Trophoblast cell (in vitro differentiated cells and primary cell): ENCODE data around the gene DLG1.
A peak's percentile ranks its signal among the peaks of the same experiment; 100 is the strongest.

Experiments
- DNase-seq, 2 donors: peaks; one replicate each; pipeline ENCODE4 v3.0.0-alpha.2; 2016
- H2AFZ ChIP-seq: 2 replicates; pipeline ENCODE4 v1.6.1; 2013; ENCODE audit warnings: low read length, moderate library complexity, mild to moderate bottlenecking; ENCODE audit not compliant: insufficient read depth, poor library complexity
- H2AK5ac ChIP-seq: 2 replicates; pipeline ENCODE4 v1.6.1; 2013; ENCODE audit warnings: mild to moderate bottlenecking, low read length
- H2BK120ac ChIP-seq: 2 replicates; pipeline ENCODE4 v1.6.1; 2013; ENCODE audit warnings: low read length, mild to moderate bottlenecking, moderate library complexity; ENCODE audit not compliant: insufficient read depth, poor library complexity
- H2BK12ac ChIP-seq: 2 replicates; pipeline ENCODE4 v1.6.1; 2013; ENCODE audit warnings: mild to moderate bottlenecking, low read length, moderate library complexity
- H2BK5ac ChIP-seq: 2 replicates; pipeline ENCODE4 v1.6.1; 2013; ENCODE audit warnings: low read length, low read depth, moderate library complexity, mild to moderate bottlenecking; ENCODE audit not compliant: poor library complexity
- H3K14ac ChIP-seq: 2 replicates; pipeline ENCODE4 v1.6.1; 2013; ENCODE audit warnings: mild to moderate bottlenecking, low read length
- H3K18ac ChIP-seq: 2 replicates; pipeline ENCODE4 v1.6.1; 2013; ENCODE audit warnings: mild to moderate bottlenecking, low read length
- H3K23ac ChIP-seq: 2 replicates; pipeline ENCODE4 v1.6.1; 2013; ENCODE audit warnings: low read length
- H3K27ac ChIP-seq: 2 replicates; pipeline ENCODE4 v1.5.1; 2013; ENCODE audit warnings: low read depth, mild to moderate bottlenecking, inconsistent platforms, low read length, moderate library complexity
- H3K27me3 ChIP-seq: 2 replicates; pipeline ENCODE4 v1.6.1; 2013; ENCODE audit warnings: inconsistent platforms, mild to moderate bottlenecking, low read length, moderate library complexity; ENCODE audit not compliant: insufficient read depth
- H3K36me3 ChIP-seq, 2 experiments: 1 replicate in 1 of 2; 2 replicates in 1 of 2; pipeline ENCODE4 v1.6.1; 2013; ENCODE audit warnings: low read length in 2 of 2, mild to moderate bottlenecking in 2 of 2, moderate library complexity in 1 of 2; ENCODE audit not compliant: insufficient read depth in 2 of 2, control insufficient read depth in 1 of 2
- H3K4ac ChIP-seq: 2 replicates; pipeline ENCODE4 v1.6.1; 2013; ENCODE audit warnings: low read depth, mild to moderate bottlenecking, low read length, moderate library complexity
- H3K4me1 ChIP-seq, 2 experiments: 1 replicate in 1 of 2; 2 replicates in 1 of 2; pipeline ENCODE4 v1.6.1; 2013; ENCODE audit warnings: low read length in 2 of 2, mild to moderate bottlenecking in 2 of 2, moderate library complexity in 1 of 2; ENCODE audit not compliant: insufficient read depth in 2 of 2, control insufficient read depth in 1 of 2
- H3K4me2 ChIP-seq: 2 replicates; pipeline ENCODE4 v1.6.1; 2013; ENCODE audit warnings: inconsistent platforms, mild to moderate bottlenecking, low read length, moderate library complexity
- H3K4me3 ChIP-seq: 2 replicates; pipeline ENCODE4 v1.5.1; 2013; ENCODE audit warnings: mild to moderate bottlenecking, low read depth, low read length, inconsistent platforms
- H3K79me1 ChIP-seq: one replicate; pipeline ENCODE4 v1.6.1; 2013; ENCODE audit warnings: low read length
- H3K79me2 ChIP-seq: 2 replicates; pipeline ENCODE4 v1.6.1; 2013; ENCODE audit warnings: low read length, mild to moderate bottlenecking; ENCODE audit not compliant: control insufficient read depth, insufficient read depth, poor library complexity
- H3K9ac ChIP-seq: 2 replicates; pipeline ENCODE4 v1.6.1; 2013; ENCODE audit warnings: mild to moderate bottlenecking, low read length
- H3K9me3 ChIP-seq: 2 replicates; pipeline ENCODE4 v1.6.1; 2013; ENCODE audit warnings: low read depth, mild to moderate bottlenecking, control low read depth, inconsistent platforms, low read length; ENCODE audit not compliant: insufficient read depth
- H4K12ac ChIP-seq: 2 replicates; pipeline ENCODE4 v1.6.1; 2013; ENCODE audit warnings: low read depth, mild to moderate bottlenecking, low read length, moderate library complexity
- H4K8ac ChIP-seq: 2 replicates; pipeline ENCODE4 v1.6.1; 2013; ENCODE audit warnings: low read depth, mild to moderate bottlenecking, low read length, moderate library complexity
- H4K91ac ChIP-seq: one replicate; pipeline ENCODE4 v1.6.1; 2013; ENCODE audit warnings: low read depth, mild to moderate bottlenecking, low read length, moderate library complexity
- WGBS: extraction: QIAGEN DNeasy Blood & Tissue Kit; methylation state at CpG from one replicate; pipeline ENCODE4 v1.1.7; 2013; ENCODE audit warnings: missing lambda C conversion rate; ENCODE audit not compliant: insufficient read length, insufficient coverage; ENCODE audit errors: extremely low coverage; 5-methylcytosine and 5-hydroxymethylcytosine counted together

The DLG1 gene

DNA sequence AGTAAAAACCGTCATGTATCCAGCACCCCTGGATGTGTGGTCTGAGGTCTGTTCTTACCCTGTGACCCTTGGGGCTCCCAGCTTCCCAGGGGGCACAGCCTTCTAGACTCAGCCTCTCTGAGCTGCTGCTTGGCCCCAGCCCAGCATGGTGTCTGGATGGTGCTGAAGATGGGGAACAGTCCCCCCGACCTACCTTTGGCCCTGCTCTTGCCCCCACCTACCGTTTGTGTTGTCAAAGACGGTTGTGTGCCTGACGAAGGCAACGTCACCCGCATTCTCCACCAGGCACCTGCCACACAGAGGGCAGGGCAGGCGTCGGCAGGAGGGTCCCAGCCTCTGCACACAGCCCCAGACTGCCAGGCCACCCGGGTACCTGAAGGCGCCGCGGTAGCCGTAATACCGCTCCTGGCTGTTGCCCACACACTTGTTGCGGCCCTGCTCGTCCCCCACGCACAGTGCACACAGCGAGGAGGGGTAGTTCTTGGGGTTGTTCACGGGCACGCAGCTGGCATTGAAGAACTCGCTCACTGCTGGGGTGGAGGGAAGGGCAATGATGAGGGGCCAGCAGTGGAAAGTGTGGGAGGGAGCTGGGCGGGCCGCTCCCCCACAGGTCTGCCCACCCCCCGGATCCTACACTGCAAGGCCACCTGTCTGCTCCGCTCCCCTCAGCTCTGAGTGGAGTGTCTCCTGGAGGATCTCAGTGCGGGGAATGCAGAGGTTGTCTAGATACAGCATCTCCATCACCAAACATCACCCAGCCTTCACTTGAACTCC lies 289.8 kb downstream of the DLG1 start:
- Histone ChIP-seq H3K14ac (no peak overlapping the region), H3K9ac (no peak overlapping the region), H2BK5ac (no peak overlapping the region), H3K27me3 (no peaks in the 10 kb centered on the region), H4K8ac (no peak overlapping the region), H3K18ac (no peak overlapping the region), H3K79me1 (peaks cover 5% of the 10 kb centered on the region), H2BK120ac (no peak overlapping the region), H2BK12ac (no peak overlapping the region), H3K79me2 (peaks cover 2% of the 10 kb centered on the region), H2AK5ac (no peak overlapping the region), H3K27ac (no peak overlapping the region), H2AFZ (no peak overlapping the region), H3K4me3 (no peak overlapping the region), H3K23ac (no peak overlapping the region), H3K4me2 (no peak overlapping the region), H3K9me3 (no peaks in the 10 kb centered on the region), H4K12ac (no peak overlapping the region), H3K4ac (no peak overlapping the region), H4K91ac (no peak overlapping the region), H3K36me3 (no peaks in the 10 kb centered on the region), H3K4me1 (peaks cover 4 to 6% of the 10 kb centered on the region in 2 experiments)
- DNase-seq: no peak
- no CpG with 5 or more reads among the region's 27 CpGs for whole genome bisulfite sequencing

- no peak overlapping the region for H2BK12ac ChIP-seq
- no peak overlapping the region for H3K18ac ChIP-seq
- no peak overlapping the region for H2AFZ ChIP-seq
- peaks cover 8% of the 10 kb centered on the region for H3K79me1 ChIP-seq
- H3K23ac ChIP-seq: no peak overlapping the region
- peaks cover 4% of the 10 kb centered on the region for H3K79me2 ChIP-seq
- peaks cover 4 to 8% of the 10 kb centered on the region in 2 experiments for H3K4me1 ChIP-seq
- H3K9me3 ChIP-seq: no peaks in the 10 kb centered on the region
- H3K4me3 ChIP-seq: no peak overlapping the region
- H4K91ac ChIP-seq: no peak overlapping the region
- no peaks in the 10 kb centered on the region for H3K27me3 ChIP-seq
- H2AK5ac ChIP-seq: no peak overlapping the region
- H3K4me2 ChIP-seq: no peak overlapping the region
- H2BK120ac ChIP-seq: no peak overlapping the region
- H3K9ac ChIP-seq: no peak overlapping the region
- WGBS: no CpG with 5 or more reads among the region's 8 CpGs
- no peak overlapping the region for H3K27ac ChIP-seq
- no peak overlapping the region for H4K8ac ChIP-seq
- no peak overlapping the region for H3K4ac ChIP-seq
- H4K12ac ChIP-seq: no peak overlapping the region
- H3K14ac ChIP-seq: no peak overlapping the region
- H3K36me3 ChIP-seq: no peaks in the 10 kb centered on the region
- no peak for DNase-seq
- no peak overlapping the region for H2BK5ac ChIP-seq
These were observed 290.5 kb downstream of the DLG1 start for GRCh38 chr3:197007953-197008352.

GRCh38 chr3:197007296-197007940 lies 291.0 kb downstream of the DLG1 start:
- no peak overlapping the region for H2BK5ac ChIP-seq
- H3K36me3 ChIP-seq: no peaks in the 10 kb centered on the region
- no peak overlapping the region for H4K91ac ChIP-seq
- H3K9ac ChIP-seq: no peak overlapping the region
- DNase-seq: peak in 1 of 2 donors; percentile 6
- peaks cover 4% of the 10 kb centered on the region for H3K79me2 ChIP-seq
- H3K4ac ChIP-seq: no peak overlapping the region
- H2BK120ac ChIP-seq: no peak overlapping the region
- no peak overlapping the region for H2AK5ac ChIP-seq
- H3K79me1 ChIP-seq: peaks cover 10% of the 10 kb centered on the region
- H4K8ac ChIP-seq: no peak overlapping the region
- H3K14ac ChIP-seq: no peak overlapping the region
- no peaks in the 10 kb centered on the region for H3K27me3 ChIP-seq
- no CpG with 5 or more reads among the region's 12 CpGs for WGBS
- H3K18ac ChIP-seq: no peak overlapping the region
- no peak overlapping the region for H3K4me2 ChIP-seq
- no peak overlapping the region for H3K4me3 ChIP-seq
- no peak overlapping the region for H3K23ac ChIP-seq
- no peak overlapping the region for H3K27ac ChIP-seq
- no peak overlapping the region for H2AFZ ChIP-seq
- peaks cover 6 to 10% of the 10 kb centered on the region in 2 experiments for H3K4me1 ChIP-seq
- H3K9me3 ChIP-seq: no peaks in the 10 kb centered on the region
- no peak overlapping the region for H2BK12ac ChIP-seq
- H4K12ac ChIP-seq: no peak overlapping the region

GRCh38 chr3:197006860-197007259 lies 291.6 kb downstream of the DLG1 start:
- no peak for DNase-seq
- no peak overlapping the region for H4K12ac ChIP-seq
- no CpG with 5 or more reads among the region's 5 CpGs for WGBS

More at GRCh38 chr3:197006860-197007259, 291.6 kb downstream of the DLG1 start:
- Histone ChIP-seq H2BK5ac (no peak overlapping the region), H3K27me3 (no peaks in the 10 kb centered on the region), H2AFZ (no peak overlapping the region), H3K27ac (no peak overlapping the region), H3K14ac (no peak overlapping the region), H3K4me1 (peaks cover 7 to 10% of the 10 kb centered on the region in 2 experiments), H3K4me2 (no peak overlapping the region), H3K9ac (no peak overlapping the region), H2AK5ac (no peak overlapping the region), H3K23ac (no peak overlapping the region), H3K4ac (no peak overlapping the region), H2BK12ac (no peak overlapping the region), H2BK120ac (no peak overlapping the region), H3K79me1 (peaks cover 10% of the 10 kb centered on the region), H3K4me3 (no peak overlapping the region), H3K36me3 (no peaks in the 10 kb centered on the region), H3K18ac (no peak overlapping the region), H4K91ac (no peak overlapping the region), H3K9me3 (no peaks in the 10 kb centered on the region), H4K8ac (no peak overlapping the region), H3K79me2 (peaks cover 4% of the 10 kb centered on the region)
